Mucosa of stomach (tissue), 1 donor: ENCODE data around the gene DAZL.

ENCODE experiments used
- H3K27me3 ChIP-seq: one replicate; pipeline ENCODE4 v1.7.0; 2013; ENCODE audit warnings: mild to moderate bottlenecking, low read length; ENCODE audit not compliant: control insufficient read depth, insufficient read depth
- H3K36me3 ChIP-seq: one replicate; pipeline ENCODE4 v1.7.0; 2013; ENCODE audit warnings: low read length; ENCODE audit not compliant: control insufficient read depth, insufficient read depth
- H3K4me1 ChIP-seq: one replicate; pipeline ENCODE4 v1.7.0; 2013; ENCODE audit warnings: mild to moderate bottlenecking, low read length; ENCODE audit not compliant: control insufficient read depth, insufficient read depth
- H3K4me3 ChIP-seq: one replicate; pipeline ENCODE4 v1.7.0; 2013; ENCODE audit warnings: low read length
- H3K9ac ChIP-seq: one replicate; pipeline ENCODE4 v1.7.0; 2013; ENCODE audit warnings: mild to moderate bottlenecking, low read length, moderate library complexity
- H3K9me3 ChIP-seq: one replicate; pipeline ENCODE4 v1.7.0; 2013; ENCODE audit warnings: mild to moderate bottlenecking, low read length, moderate library complexity; ENCODE audit not compliant: control insufficient read depth
- donor health status: Pancreatic carcinoma.

Gene DAZL

GRCh38 chr3:16550305-16550675, 54.9 kb downstream of the DAZL start:
- H3K36me3 ChIP-seq = no peaks in the 10 kb centered on the region
- no peak overlapping the region for H3K4me3 ChIP-seq
- H3K9ac ChIP-seq = no peak overlapping the region

DNA sequence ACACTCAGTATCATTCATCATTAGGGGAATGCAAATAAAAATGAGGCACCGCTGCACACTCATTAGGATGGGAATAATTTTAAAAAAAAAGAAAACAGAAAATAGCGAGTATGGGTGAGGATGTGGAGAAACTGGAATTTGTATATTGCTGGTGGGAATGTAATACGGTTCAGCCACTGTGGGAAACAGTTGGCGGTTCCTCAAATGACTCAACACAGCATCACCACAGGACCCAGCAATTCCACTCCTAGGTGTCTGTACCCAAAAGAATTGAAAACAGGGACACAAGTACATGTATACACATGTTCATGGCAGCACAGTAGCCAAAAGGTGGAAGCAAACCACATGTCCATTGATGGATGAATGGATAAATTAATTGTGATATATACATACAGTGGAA, 56.5 kb downstream of the DAZL start:
- no peak overlapping the region for H3K9ac ChIP-seq
- H3K27me3 ChIP-seq = no peaks in the 10 kb centered on the region
- H3K36me3 ChIP-seq = no peaks in the 10 kb centered on the region
- no peak overlapping the region for H3K4me3 ChIP-seq
- H3K9me3 ChIP-seq = no peaks in the 10 kb centered on the region
- no peaks in the 10 kb centered on the region for H3K4me1 ChIP-seq

More at GRCh38 chr3:16550305-16550675, 54.9 kb downstream of the DAZL start:
- no peaks in the 10 kb centered on the region for H3K4me1 ChIP-seq
- no peaks in the 10 kb centered on the region for H3K9me3 ChIP-seq
- H3K27me3 ChIP-seq = no peaks in the 10 kb centered on the region

DNA sequence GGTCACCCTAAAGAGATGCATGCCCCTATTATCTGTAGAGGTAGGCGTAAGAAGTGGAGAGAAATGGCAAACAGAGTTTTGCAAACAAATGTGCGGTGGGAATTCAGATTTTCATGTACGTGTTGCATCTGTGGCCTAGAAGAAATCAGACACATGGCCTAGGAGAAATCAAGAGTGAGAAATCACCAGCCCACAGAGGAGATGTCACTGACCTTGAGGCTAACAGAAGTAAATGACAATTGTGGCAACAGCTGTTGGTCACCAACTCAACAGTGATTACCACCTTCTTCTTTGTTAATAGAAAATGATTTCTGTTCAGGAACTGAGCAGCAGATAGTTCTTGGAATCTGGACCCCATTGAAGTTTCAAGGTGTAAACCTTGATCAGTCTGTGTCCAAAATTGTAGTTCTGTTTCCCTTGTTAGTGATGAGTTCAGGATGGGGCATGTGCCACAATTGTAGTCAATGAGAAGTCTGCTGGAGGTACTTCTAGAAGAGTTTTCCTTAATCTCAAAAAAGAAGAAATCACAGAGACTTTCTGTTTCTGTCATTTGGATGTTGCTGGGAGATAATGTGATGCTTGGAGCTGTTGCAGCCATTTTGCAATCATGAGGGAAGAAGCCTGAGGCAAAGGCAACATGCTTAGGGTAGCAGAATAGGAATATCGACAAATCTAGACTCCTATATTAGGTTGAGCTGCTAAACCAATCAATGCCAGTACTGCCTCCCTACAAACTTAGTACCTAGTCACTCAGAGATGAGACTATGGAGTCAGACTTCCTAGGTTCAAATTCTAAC, 57.5 kb downstream of the DAZL start:
- Histone ChIP-seq H3K9me3 (no peaks in the 10 kb centered on the region), H3K9ac (no peak overlapping the region), H3K4me1 (no peaks in the 10 kb centered on the region), H3K4me3 (no peak overlapping the region), H3K36me3 (no peaks in the 10 kb centered on the region), H3K27me3 (peaks cover 3% of the 10 kb centered on the region)

GRCh38 chr3:16546186-16547010, 58.8 kb downstream of the DAZL start:
- peaks cover 3% of the 10 kb centered on the region for H3K27me3 ChIP-seq
- H3K36me3 ChIP-seq = no peaks in the 10 kb centered on the region
- no peak overlapping the region for H3K4me3 ChIP-seq
- no peak overlapping the region for H3K9ac ChIP-seq
- H3K9me3 ChIP-seq = no peaks in the 10 kb centered on the region
- H3K4me1 ChIP-seq = no peaks in the 10 kb centered on the region

GRCh38 chr3:16545413-16546185, 59.6 kb downstream of the DAZL start:
- H3K27me3 ChIP-seq = peaks cover 3% of the 10 kb centered on the region
- H3K4me3 ChIP-seq = no peak overlapping the region
- no peaks in the 10 kb centered on the region for H3K4me1 ChIP-seq
- H3K9ac ChIP-seq = no peak overlapping the region
- no peaks in the 10 kb centered on the region for H3K9me3 ChIP-seq
- no peaks in the 10 kb centered on the region for H3K36me3 ChIP-seq

DNA sequence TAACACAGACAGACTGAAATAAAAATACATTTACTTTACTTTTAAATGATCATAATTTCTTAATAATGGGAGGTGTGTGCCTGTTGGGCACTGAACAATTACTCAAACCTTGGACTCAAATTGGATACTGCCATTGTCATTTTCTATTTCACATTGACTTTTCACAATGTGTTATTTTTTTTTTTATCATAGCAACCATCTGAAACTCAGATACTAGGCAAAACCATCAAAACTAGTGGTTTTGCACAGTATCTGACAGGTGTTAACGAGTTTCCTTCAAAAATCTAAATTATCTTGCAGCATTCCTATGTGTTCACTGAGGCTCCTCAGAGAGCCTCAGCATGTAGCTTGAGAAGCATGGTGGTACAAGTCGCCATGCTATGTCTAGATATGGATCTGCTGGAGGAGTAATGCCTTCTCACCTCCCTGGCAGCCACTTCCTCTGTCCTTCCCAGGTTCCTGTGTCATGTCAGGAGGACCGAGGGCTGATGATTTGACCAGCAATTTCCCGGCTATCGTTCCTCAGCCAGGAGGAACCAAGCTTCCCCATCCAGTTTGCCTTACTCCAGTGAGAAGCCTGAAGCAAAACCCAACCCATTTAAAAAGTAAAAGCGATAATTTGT, 61.9 kb downstream of the DAZL start:
- H3K27me3 ChIP-seq = peaks cover 3% of the 10 kb centered on the region
- no peaks in the 10 kb centered on the region for H3K9me3 ChIP-seq
- no peaks in the 10 kb centered on the region for H3K36me3 ChIP-seq
- no peaks in the 10 kb centered on the region for H3K4me1 ChIP-seq
- no peak overlapping the region for H3K4me3 ChIP-seq
- H3K9ac ChIP-seq = no peak overlapping the region

GRCh38 chr3:16538507-16538906, 66.7 kb downstream of the DAZL start:
- Histone ChIP-seq H3K4me3 (no peak overlapping the region), H3K27me3 (peaks cover 2% of the 10 kb centered on the region), H3K4me1 (no peaks in the 10 kb centered on the region), H3K36me3 (no peaks in the 10 kb centered on the region), H3K9me3 (no peaks in the 10 kb centered on the region), H3K9ac (no peak overlapping the region)

GRCh38 chr3:16536996-16537395, 68.2 kb downstream of the DAZL start:
- no peaks in the 10 kb centered on the region for H3K9me3 ChIP-seq
- H3K36me3 ChIP-seq = no peaks in the 10 kb centered on the region
- no peak overlapping the region for H3K4me3 ChIP-seq
- no peaks in the 10 kb centered on the region for H3K4me1 ChIP-seq
- H3K9ac ChIP-seq = no peak overlapping the region
- H3K27me3 ChIP-seq = no peaks in the 10 kb centered on the region
